Measurements from ENCODE around the gene PCNX1.
"Not testable (repeated sequence)": the region's sequence is repeated elsewhere in the genome, so short reads cannot be mapped to it uniquely, and the experiment has no call there.

Gene PCNX1

GRCh38 chr14:70917633-70918032, 10.4 kb downstream of the PCNX1 start:
- DNase-seq, result no peak

- DNase-seq, result no peak
Observed at GRCh38 chr14:70919774-70920173, 12.5 kb downstream of the PCNX1 start.

- DNase-seq, result no peak
Observed at GRCh38 chr14:70920608-70921007, 13.3 kb downstream of the PCNX1 start.

- DNase-seq, result no peak
Observed at GRCh38 chr14:70921669-70922068, 14.4 kb downstream of the PCNX1 start.

GRCh38 chr14:70924521-70924920, 17.3 kb downstream of the PCNX1 start:
- no peak for DNase-seq

GRCh38 chr14:70926235-70926830, 19.1 kb downstream of the PCNX1 start:
- no peak for DNase-seq

GRCh38 chr14:70931008-70931407, 23.7 kb downstream of the PCNX1 start:
- DNase-seq, result no peak

- no peak for DNase-seq
Observed at GRCh38 chr14:70934084-70934483, 26.8 kb downstream of the PCNX1 start.

GRCh38 chr14:70934502-70935134, 27.4 kb downstream of the PCNX1 start:
- no peak for DNase-seq

GRCh38 chr14:70935135-70935534, 27.9 kb downstream of the PCNX1 start:
- no peak for DNase-seq

- not testable (repeated sequence) for DNase-seq
Observed at GRCh38 chr14:70939693-70940092, 32.4 kb downstream of the PCNX1 start.

GRCh38 chr14:70941637-70942341, 34.5 kb downstream of the PCNX1 start:
- DNase-seq, result not testable (repeated sequence)

- DNase-seq, result no peak
Observed at GRCh38 chr14:70942342-70942706, 35.1 kb downstream of the PCNX1 start.

GRCh38 chr14:70942721-70943120, 35.5 kb downstream of the PCNX1 start:
- not testable (repeated sequence) for DNase-seq

- no peak for DNase-seq
Observed at GRCh38 chr14:70943838-70944237, 36.6 kb downstream of the PCNX1 start.

- DNase-seq, result no peak
Observed at GRCh38 chr14:70947739-70948138, 40.5 kb downstream of the PCNX1 start.

- no peak for DNase-seq
Observed at GRCh38 chr14:70952485-70952884, 45.2 kb downstream of the PCNX1 start.

- DNase-seq, result no peak
Observed at GRCh38 chr14:70954068-70954467, 46.8 kb downstream of the PCNX1 start.

GRCh38 chr14:70955543-70956480, 48.6 kb downstream of the PCNX1 start:
- peak; percentile 8 for DNase-seq

GRCh38 chr14:70956511-70956910, 49.3 kb downstream of the PCNX1 start:
- DNase-seq, result no peak

GRCh38 chr14:70957710-70958109, 50.5 kb downstream of the PCNX1 start:
- no peak for DNase-seq

- no peak for DNase-seq
Observed at GRCh38 chr14:70962935-70963334, 55.7 kb downstream of the PCNX1 start.

- DNase-seq, result no peak
Observed at GRCh38 chr14:70964492-70964891, 57.2 kb downstream of the PCNX1 start.

All from COR-L47 (cell line).